HCT116 (cell line): ENCODE data around the gene MPPED1. TPM values are rescaled to one million over a fixed set of nuclear protein-coding genes. Genes with fewer than 3 reads are reported as not detected.

Experiments
- ATAC-seq: fragments of 200-7000 bp; cut with Tn5 transposase; 2 replicates; pipeline ENCODE4 v1.9.1; 2020; ENCODE audit warnings: mild to moderate bottlenecking, moderate library complexity
- BruUV-seq: library from RNA; stranded (reverse); fragments of 400-500 nt; replicated peaks from 2 replicates; lab custom pipeline; 2021; lab: Mats Ljungman, UMichigan
- CTCF ChIA-PET: fragments of 300-600 bp; sonication (Branson Sonifier 250); formaldehyde crosslinking; loops from one replicate; lab custom pipeline; 2021; ENCODE audit warnings: antibody characterized with exemption; lab: Charles Lee
- POLR2A ChIA-PET: fragments of 300-600, 350-600 bp; sonication (Branson Sonifier 250); formaldehyde crosslinking; loops from one replicate; lab custom pipeline; 2021; ENCODE audit warnings: antibody characterized with exemption; lab: Charles Lee
- RAD21 ChIA-PET, 2 experiments: fragments of 300-600 bp; sonication (Branson Sonifier 250); formaldehyde crosslinking; loops; one replicate each; lab custom pipeline; 2023; ENCODE audit warnings: low total read pairs in 2 of 2; ENCODE audit not compliant: uncharacterized antibody in 2 of 2, unreplicated experiment in 2 of 2, low non-redundant PET in 1 of 2; lab: Charles Lee
- DNase-seq: peaks from one replicate; pipeline ENCODE4 v3.0.0-alpha.2; 2010; ENCODE audit warnings: low read depth, low spot score
- H2AFZ ChIP-seq: fragments of 200-600 bp; shearing (Covaris generic), sonication (generic); 2 replicates; pipeline ENCODE4 v1.6.1; 2017; ENCODE audit warnings: low read depth, mixed run types, mixed read lengths, antibody characterized with exemption, low read length; ENCODE audit not compliant: poor library complexity, severe bottlenecking
- H3K27ac ChIP-seq: 2 replicates; pipeline ENCODE4 v1.5.1; 2012; ENCODE audit warnings: low read depth, low read length
- H3K27me3 ChIP-seq: fragments of 200-600 bp; sonication (generic); 2 replicates; pipeline ENCODE4 v1.6.1; 2016; ENCODE audit warnings: mixed run types, low read length, mixed read lengths; ENCODE audit not compliant: insufficient read depth
- H3K36me3 ChIP-seq, 2 experiments: fragments of 200-500 bp in 1 of 2; fragments of 200-600 bp in 1 of 2; sonication (Bioruptor generic) in 1 of 2; sonication (generic) in 1 of 2; 2 replicates each; pipeline versions ENCODE4 v1.5.1 to v1.6.1; 2014 to 2016; ENCODE audit warnings: low read length in 2 of 2, inconsistent platforms in 1 of 2, mixed read lengths in 1 of 2, mixed run types in 1 of 2; ENCODE audit not compliant: insufficient read depth in 2 of 2, control insufficient read depth in 1 of 2
- H3K4me1 ChIP-seq, 2 experiments: fragments of 200-600 bp in 1 of 2; sonication (generic) in 1 of 2; 2 replicates each; pipeline versions ENCODE4 v1.5.1 to v1.6.1; 2012 to 2017; ENCODE audit warnings: low read length in 2 of 2, inconsistent platforms in 1 of 2, mild to moderate bottlenecking in 1 of 2, mixed read lengths in 1 of 2, mixed run types in 1 of 2, moderate library complexity in 1 of 2; ENCODE audit not compliant: insufficient read depth in 2 of 2, control insufficient read depth in 1 of 2
- H3K4me2 ChIP-seq: fragments of 200-600 bp; sonication (generic); 2 replicates; pipeline ENCODE4 v1.6.1; 2017; ENCODE audit warnings: mixed run types, low read length, mixed read lengths
- H3K4me3 ChIP-seq, 2 experiments: fragments of 200-600 bp in 1 of 2; sonication (generic) in 1 of 2; replicated peaks in 1 of 2; 2 replicates each; pipeline ENCODE4 v1.5.1; 2011 to 2016; ENCODE audit warnings: low read length in 2 of 2, control low read depth in 1 of 2, low read depth in 1 of 2, mild to moderate bottlenecking in 1 of 2, mixed read lengths in 1 of 2, mixed run types in 1 of 2
- H3K79me2 ChIP-seq: fragments of 200-600 bp; sonication (generic); 2 replicates; pipeline ENCODE4 v1.6.1; 2017; ENCODE audit warnings: mild to moderate bottlenecking, mixed run types, low read length, moderate library complexity, mixed read lengths; ENCODE audit not compliant: insufficient read depth
- H3K9ac ChIP-seq: fragments of 200-600 bp; sonication (generic); 2 replicates; pipeline ENCODE4 v1.6.1; 2016; ENCODE audit warnings: low read length, mixed read lengths
- H3K9me2 ChIP-seq: fragments of 200-600 bp; sonication (generic), shearing (Covaris generic); 2 replicates; pipeline ENCODE4 v1.6.1; 2017; ENCODE audit warnings: mixed run types, mild to moderate bottlenecking, moderate library complexity; ENCODE audit not compliant: insufficient read depth
- H3K9me3 ChIP-seq, 2 experiments: fragments of 200-500 bp in 1 of 2; fragments of 200-600 bp in 1 of 2; sonication (Bioruptor generic) in 1 of 2; sonication (generic) in 1 of 2; 2 replicates each; pipeline ENCODE4 v1.6.1; 2014 to 2017; ENCODE audit warnings: low read length in 2 of 2, mixed read lengths in 2 of 2, inconsistent platforms in 1 of 2, low read depth in 1 of 2, mild to moderate bottlenecking in 1 of 2, mixed run types in 1 of 2, moderate library complexity in 1 of 2; ENCODE audit not compliant: control insufficient read depth in 1 of 2, insufficient read depth in 1 of 2
- H4K20me1 ChIP-seq: fragments of 200-600 bp; sonication (generic), shearing (Covaris generic); 2 replicates; pipeline ENCODE4 v1.6.1; 2017; ENCODE audit warnings: mixed run types, mild to moderate bottlenecking, moderate library complexity; ENCODE audit not compliant: insufficient read depth
- CEBPB ChIP-seq: IDR thresholded peaks from 2 replicates; pipeline ENCODE4 v1.6.1; 2012; ENCODE audit warnings: low read depth
- EZH2phosphoT487 ChIP-seq: fragments of 200-600 bp; IDR thresholded peaks from 2 replicates; pipeline ENCODE4 v1.6.1; 2018; ENCODE audit warnings: antibody characterized with exemption, borderline replicate concordance
- FOSL1 ChIP-seq: IDR thresholded peaks from 2 replicates; pipeline ENCODE4 v1.6.1; 2012; ENCODE audit warnings: low read depth
- POLR2AphosphoS5 ChIP-seq: IDR thresholded peaks from 2 replicates; pipeline ENCODE4 v1.6.1; 2011; ENCODE audit warnings: mild to moderate bottlenecking, low read depth, low read length, moderate library complexity
- RAD21 ChIP-seq: IDR thresholded peaks from 2 replicates; pipeline ENCODE4 v1.6.1; 2012; ENCODE audit warnings: low read depth, mild to moderate bottlenecking
- SP1 ChIP-seq: IDR thresholded peaks from 2 replicates; pipeline ENCODE4 v1.6.1; 2012; ENCODE audit warnings: low read depth
- intact Hi-C: fragments of 100-400 bp; cut with micrococcal nuclease; formaldehyde crosslinking; loops from 2 replicates; pipeline ENCODE4 v1.10.0; 2022
- total RNA-seq: library from RNA; stranded (reverse); gene quantifications from one replicate; pipeline ENCODE4 v1.2.1, GENCODE V29; 2021; ENCODE audit not compliant: unreplicated experiment
- TF ChIP-seq, protein P1 (sequence below): IDR thresholded peaks from 2 replicates; pipeline ENCODE4 v1.6.1; 2011; ENCODE audit warnings: mild to moderate bottlenecking, low read length, moderate library complexity; ENCODE audit not compliant: insufficient replicate concordance; ENCODE audit errors: extremely low read depth
- TF ChIP-seq, protein P2 (sequence below): IDR thresholded peaks from 2 replicates; pipeline ENCODE4 v1.6.1; 2012
- TF ChIP-seq, protein P3 (sequence below): IDR thresholded peaks from 2 replicates; pipeline ENCODE4 v1.6.1; 2012; ENCODE audit warnings: low read depth
- TF ChIP-seq, protein P4 (sequence below), 3 experiments: fragments of 200-600 bp in 1 of 3; sonication (generic) in 1 of 3; IDR thresholded peaks in 2 of 3; conservative IDR thresholded peaks in 1 of 3; 2 replicates each; pipeline ENCODE4 v1.5.1; 2012 to 2017; ENCODE audit warnings: low read depth in 2 of 3, low read length in 2 of 3, antibody characterized with exemption in 1 of 3, borderline replicate concordance in 1 of 3, control low read depth in 1 of 3, mild to moderate bottlenecking in 1 of 3, mixed read lengths in 1 of 3, mixed run types in 1 of 3, moderate library complexity in 1 of 3; ENCODE audit not compliant: insufficient read depth in 1 of 3

Gene MPPED1
- total RNA-seq, 1 experiment from 2014 or later = not detected

DNA sequence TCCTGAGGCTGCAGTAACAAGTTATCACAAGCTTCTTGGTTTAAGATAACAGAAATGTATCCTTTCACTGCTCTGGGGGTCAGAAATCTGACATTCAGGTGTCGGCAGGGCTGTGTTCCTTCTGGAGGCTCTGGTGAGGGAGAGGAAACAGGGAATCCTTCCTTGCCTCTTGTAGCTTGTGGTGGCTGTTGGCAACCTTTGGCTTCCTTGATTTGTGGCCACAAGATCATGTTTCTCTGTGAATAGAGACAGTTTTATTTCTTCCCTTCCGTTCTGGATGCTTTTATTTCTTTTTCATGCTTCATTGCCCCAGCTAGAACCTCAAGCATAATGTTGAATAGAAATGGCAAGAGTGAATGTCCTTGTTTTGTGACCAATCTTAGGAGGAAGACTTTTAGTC, 44.0 kb downstream of the MPPED1 start:
- no peak overlapping the region for H3K9ac ChIP-seq
- DNase-seq (no peak), ATAC-seq (no peak)
- ChIA-PET CTCF (no interaction called here), RAD21 (no interaction called here), POLR2A (no interaction called here)
- BruUV-seq = no TSS peak
- no peak overlapping the region for H3K27ac ChIP-seq
- H3K36me3 ChIP-seq = no peaks in the 10 kb centered on the region
- no peak overlapping the region for H3K4me2 ChIP-seq
- no peaks in the 10 kb centered on the region for H3K79me2 ChIP-seq
- H3K9me2 ChIP-seq = no peaks in the 10 kb centered on the region
- TF ChIP-seq RAD21 (no peak), SP1 (no peak), EZH2phosphoT487 (no peak), CEBPB (no peak), POLR2AphosphoS5 (no peak), FOSL1 (no peak)
- TF ChIP-seq, protein P1, sequence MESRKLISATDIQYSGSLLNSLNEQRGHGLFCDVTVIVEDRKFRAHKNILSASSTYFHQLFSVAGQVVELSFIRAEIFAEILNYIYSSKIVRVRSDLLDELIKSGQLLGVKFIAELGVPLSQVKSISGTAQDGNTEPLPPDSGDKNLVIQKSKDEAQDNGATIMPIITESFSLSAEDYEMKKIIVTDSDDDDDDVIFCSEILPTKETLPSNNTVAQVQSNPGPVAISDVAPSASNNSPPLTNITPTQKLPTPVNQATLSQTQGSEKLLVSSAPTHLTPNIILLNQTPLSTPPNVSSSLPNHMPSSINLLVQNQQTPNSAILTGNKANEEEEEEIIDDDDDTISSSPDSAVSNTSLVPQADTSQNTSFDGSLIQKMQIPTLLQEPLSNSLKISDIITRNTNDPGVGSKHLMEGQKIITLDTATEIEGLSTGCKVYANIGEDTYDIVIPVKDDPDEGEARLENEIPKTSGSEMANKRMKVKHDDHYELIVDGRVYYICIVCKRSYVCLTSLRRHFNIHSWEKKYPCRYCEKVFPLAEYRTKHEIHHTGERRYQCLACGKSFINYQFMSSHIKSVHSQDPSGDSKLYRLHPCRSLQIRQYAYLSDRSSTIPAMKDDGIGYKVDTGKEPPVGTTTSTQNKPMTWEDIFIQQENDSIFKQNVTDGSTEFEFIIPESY = no peak
- TF ChIP-seq, protein P2, sequence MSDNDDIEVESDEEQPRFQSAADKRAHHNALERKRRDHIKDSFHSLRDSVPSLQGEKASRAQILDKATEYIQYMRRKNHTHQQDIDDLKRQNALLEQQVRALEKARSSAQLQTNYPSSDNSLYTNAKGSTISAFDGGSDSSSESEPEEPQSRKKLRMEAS = no peak
- TF ChIP-seq, protein P3, sequence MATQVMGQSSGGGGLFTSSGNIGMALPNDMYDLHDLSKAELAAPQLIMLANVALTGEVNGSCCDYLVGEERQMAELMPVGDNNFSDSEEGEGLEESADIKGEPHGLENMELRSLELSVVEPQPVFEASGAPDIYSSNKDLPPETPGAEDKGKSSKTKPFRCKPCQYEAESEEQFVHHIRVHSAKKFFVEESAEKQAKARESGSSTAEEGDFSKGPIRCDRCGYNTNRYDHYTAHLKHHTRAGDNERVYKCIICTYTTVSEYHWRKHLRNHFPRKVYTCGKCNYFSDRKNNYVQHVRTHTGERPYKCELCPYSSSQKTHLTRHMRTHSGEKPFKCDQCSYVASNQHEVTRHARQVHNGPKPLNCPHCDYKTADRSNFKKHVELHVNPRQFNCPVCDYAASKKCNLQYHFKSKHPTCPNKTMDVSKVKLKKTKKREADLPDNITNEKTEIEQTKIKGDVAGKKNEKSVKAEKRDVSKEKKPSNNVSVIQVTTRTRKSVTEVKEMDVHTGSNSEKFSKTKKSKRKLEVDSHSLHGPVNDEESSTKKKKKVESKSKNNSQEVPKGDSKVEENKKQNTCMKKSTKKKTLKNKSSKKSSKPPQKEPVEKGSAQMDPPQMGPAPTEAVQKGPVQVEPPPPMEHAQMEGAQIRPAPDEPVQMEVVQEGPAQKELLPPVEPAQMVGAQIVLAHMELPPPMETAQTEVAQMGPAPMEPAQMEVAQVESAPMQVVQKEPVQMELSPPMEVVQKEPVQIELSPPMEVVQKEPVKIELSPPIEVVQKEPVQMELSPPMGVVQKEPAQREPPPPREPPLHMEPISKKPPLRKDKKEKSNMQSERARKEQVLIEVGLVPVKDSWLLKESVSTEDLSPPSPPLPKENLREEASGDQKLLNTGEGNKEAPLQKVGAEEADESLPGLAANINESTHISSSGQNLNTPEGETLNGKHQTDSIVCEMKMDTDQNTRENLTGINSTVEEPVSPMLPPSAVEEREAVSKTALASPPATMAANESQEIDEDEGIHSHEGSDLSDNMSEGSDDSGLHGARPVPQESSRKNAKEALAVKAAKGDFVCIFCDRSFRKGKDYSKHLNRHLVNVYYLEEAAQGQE = no peak
- TF ChIP-seq, protein P4, sequence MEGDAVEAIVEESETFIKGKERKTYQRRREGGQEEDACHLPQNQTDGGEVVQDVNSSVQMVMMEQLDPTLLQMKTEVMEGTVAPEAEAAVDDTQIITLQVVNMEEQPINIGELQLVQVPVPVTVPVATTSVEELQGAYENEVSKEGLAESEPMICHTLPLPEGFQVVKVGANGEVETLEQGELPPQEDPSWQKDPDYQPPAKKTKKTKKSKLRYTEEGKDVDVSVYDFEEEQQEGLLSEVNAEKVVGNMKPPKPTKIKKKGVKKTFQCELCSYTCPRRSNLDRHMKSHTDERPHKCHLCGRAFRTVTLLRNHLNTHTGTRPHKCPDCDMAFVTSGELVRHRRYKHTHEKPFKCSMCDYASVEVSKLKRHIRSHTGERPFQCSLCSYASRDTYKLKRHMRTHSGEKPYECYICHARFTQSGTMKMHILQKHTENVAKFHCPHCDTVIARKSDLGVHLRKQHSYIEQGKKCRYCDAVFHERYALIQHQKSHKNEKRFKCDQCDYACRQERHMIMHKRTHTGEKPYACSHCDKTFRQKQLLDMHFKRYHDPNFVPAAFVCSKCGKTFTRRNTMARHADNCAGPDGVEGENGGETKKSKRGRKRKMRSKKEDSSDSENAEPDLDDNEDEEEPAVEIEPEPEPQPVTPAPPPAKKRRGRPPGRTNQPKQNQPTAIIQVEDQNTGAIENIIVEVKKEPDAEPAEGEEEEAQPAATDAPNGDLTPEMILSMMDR (IDR thresholded peaks at IDR 0.05 in 2 of 3, conservative IDR thresholded peaks at IDR 0.05 in 1 of 3; ENCODE audit: borderline replicate concordance in 1 of 3, insufficient read depth in 1 of 3, low read depth in 2 of 3, low read length in 2 of 3) = no peak
- H3K4me3 ChIP-seq = no peak overlapping the region
- no peaks in the 10 kb centered on the region for H3K9me3 ChIP-seq
- H4K20me1 ChIP-seq = no peaks in the 10 kb centered on the region
- no peaks in the 10 kb centered on the region for H3K4me1 ChIP-seq
- H2AFZ ChIP-seq = no peak overlapping the region
- H3K27me3 ChIP-seq = peaks cover 56% of the 10 kb centered on the region
- intact Hi-C loops = no loop called here
